ENCODE data around the gene TAF4.

TAF4 gene

GRCh38 chr20:61966492-61967244, 99.0 kb downstream of the TAF4 start:
- in situ Hi-C loops (cut with MboI; ENCODE audit: low sequenced_read_pairs) = no loop called here

DNA sequence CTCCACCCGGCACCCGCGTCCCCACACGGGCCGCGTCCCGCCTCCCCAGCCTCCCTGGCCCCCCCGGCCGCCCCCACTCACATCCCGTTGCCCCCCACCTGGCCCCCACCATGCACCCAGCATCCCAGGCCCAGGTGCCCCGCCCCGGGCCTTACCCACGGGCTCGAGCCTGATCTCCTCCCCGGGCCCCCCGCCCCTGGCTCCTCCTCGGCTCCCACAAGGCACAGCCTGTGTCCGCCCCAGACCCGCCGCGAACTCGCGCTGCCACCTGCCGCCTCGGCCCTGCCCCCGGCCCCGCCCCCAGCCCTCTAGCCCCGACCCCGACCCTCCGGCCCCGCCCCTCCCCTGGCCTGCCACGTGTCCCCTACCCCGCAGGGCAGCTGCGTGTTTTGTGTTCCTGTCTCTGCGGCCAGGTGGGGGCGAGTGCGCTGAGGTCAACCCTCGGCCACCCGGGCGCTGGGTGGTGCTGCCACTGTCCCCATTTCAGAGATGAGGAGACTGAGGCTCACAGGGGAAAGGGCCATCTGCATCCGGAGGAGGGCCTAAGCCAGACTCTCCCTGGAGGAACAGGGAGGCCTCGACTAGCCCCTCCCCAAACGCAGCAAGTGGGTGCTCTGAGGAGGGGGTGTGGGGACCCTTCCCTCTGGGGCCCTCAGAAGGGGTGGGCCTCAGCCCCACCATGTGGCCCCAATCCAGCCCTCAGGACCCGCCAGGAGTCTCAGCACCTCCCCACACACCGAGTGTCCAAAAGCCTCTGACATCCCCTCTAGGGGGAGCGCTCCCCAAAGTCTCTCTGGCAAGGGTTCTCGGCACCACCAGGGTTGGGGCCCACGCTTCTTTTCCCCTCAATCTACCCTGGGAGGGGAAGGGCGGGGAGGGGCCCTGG, 99.8 kb downstream of the TAF4 start:
- in situ Hi-C loops (cut with MboI; ENCODE audit: low sequenced_read_pairs) = no loop called here

GRCh38 chr20:61964675-61965605, 100.7 kb downstream of the TAF4 start:
- in situ Hi-C loops (cut with MboI; ENCODE audit: low sequenced_read_pairs) = no loop called here

- in situ Hi-C loops (cut with MboI; ENCODE audit: low sequenced_read_pairs) = no loop called here
These were observed 101.6 kb downstream of the TAF4 start for GRCh38 chr20:61963885-61964674.

- in situ Hi-C loops (cut with MboI; ENCODE audit: low sequenced_read_pairs) = no loop called here
These were observed 102.5 kb downstream of the TAF4 start for GRCh38 chr20:61963149-61963548.

GRCh38 chr20:61960836-61961235, 104.8 kb downstream of the TAF4 start:
- in situ Hi-C loops (cut with MboI; ENCODE audit: low sequenced_read_pairs) = no loop called here

GRCh38 chr20:61958773-61959700, 106.6 kb downstream of the TAF4 start:
- in situ Hi-C loops (cut with MboI; ENCODE audit: low sequenced_read_pairs) = no loop called here

DNA sequence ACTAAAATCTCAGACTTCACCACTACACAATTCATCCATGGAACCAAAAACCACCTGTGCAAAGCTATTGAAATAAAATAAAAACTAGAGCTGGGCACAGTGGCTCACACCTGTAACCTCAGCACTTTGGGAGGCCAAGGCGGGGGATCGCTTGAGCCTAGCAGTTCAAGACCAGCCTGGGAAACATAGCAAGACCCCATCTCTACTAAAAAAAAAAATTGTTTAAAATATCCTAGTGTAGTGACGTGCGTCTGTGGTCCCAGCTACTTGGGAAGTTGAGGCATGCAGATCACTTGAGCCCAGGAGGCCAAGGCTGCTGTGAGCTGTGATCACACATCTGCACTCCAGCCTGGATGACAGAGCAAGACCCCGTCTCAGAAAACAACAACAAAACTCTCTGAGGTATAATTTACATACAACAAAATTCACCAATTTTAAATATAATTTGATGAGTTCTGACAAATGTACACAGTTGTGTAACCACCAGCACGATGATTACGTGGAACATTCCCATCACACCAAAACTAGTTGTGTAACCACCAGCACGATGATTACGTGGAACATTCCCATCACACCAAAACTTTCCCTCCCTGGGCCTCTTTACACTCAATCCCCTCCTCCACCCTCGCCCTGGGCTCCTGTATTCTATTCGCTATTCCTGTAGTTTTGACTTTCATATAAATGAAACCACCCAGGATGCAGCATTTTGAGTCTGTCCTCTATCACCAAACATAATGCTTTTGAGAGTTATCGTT, 107.5 kb downstream of the TAF4 start:
- in situ Hi-C loops (cut with MboI; ENCODE audit: low sequenced_read_pairs) = no loop called here

- in situ Hi-C loops (cut with MboI; ENCODE audit: low sequenced_read_pairs) = no loop called here
These were observed 109.0 kb downstream of the TAF4 start for GRCh38 chr20:61956396-61957342.

DNA sequence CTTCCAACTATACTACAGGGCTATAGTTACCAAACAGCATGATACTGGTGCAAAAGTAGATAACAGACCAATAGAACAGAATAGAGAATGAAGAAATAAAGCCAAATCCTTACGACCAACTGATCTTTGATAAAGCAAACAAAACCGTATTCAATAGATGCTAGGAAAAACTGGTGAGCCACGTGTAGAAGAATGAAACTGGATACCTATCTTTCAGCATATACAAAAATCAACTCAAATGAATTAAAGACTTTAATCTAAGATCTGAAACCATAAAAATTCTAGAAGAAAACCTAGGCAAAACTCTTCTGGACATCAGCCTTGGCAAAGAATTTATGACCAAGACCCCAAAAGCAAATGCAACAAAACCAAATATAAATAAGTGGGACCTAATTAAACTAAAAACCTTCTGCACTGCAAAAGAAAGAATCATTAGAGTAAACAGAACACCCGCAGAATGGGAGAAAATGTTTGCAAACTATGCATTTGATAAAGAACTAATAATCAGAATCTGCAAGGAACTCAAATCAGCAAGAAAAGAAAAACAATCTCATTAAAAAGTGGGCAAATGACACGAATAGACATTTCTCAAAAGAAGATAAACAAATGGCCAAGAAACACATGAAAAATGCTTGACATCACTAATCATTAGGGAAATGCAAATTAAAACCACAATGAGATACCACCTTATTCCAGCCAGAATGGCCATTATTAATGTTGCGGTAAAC, 109.8 kb downstream of the TAF4 start:
- in situ Hi-C loops (cut with MboI; ENCODE audit: low sequenced_read_pairs) = no loop called here

DNA sequence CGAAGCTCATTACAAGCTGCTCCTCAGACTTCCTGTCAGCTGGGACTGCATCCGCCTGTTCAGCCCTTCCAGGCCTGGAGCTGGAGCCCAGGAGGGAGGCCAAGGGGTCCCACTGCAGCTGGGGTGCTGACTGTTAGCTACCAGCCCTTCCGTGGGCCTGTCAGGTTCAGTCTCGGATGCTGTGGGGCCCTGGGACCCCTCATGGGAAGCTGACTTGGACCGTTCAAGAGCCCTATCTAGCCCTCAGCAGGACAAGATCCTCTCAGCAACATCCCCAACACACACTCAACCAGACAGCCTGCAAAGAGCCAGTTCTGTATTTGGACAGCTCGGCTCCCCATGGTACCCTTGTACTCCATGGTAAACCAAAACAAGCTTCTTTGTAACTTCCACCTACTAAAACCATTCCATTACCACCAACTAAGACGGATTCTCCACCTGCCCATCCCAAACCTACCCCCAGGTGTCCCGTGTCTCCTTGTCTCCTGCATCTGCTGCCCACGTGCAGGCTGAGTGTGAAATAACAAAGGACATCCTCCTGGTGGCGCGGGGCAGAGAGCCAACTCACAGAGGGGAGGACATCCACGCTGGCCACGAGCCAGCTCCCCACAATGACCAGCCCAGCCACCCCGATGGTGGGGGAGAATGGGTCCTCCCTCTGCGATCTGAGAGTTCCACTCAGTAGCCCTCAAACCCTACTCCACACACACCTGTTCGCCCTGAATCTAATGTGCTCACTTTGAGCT, 111.2 kb downstream of the TAF4 start:
- in situ Hi-C loops (cut with MboI; ENCODE audit: low sequenced_read_pairs) = no loop called here

- in situ Hi-C loops (cut with MboI; ENCODE audit: low sequenced_read_pairs) = no loop called here
These were observed 112.4 kb downstream of the TAF4 start for GRCh38 chr20:61953037-61954021.

DNA sequence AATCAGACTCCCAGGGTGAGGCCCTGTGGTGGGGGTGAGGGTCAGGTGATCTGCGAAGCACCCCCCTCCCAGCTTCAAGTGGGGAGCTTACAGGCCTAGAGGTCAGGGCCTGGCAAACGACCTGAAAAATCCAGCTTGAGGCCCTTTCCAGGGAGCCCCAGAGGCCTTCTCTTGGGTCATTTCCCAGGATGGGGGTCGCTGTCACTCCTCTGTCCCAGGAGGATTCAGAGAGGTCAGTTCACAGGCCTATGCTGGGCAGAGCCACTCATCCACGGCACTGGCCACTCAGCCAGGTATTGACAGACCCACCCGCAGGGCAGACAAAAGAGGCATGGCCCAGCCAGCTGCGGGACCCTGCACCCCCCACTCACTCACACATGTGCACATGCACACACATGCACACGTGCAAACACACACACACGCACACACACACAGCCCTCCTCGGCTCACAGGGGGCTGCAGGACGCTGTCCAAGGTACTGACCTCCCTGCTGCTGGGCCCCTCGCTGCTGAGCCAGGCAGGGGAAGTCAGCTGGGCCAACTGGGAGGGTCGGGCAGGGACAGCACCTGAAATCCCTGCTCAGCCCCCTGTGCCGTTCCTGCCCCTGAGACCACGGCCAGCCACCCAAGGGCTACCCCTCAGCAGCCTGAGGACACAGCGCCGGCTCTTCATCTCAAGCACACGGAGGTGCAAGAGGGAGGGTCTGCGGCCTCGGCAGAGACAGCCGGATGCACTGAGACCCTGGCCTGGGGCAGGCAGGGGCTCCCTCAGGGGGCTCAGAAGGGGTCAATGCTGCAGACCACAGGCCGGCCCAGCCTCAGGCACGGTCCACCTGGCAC, 113.8 kb downstream of the TAF4 start:
- in situ Hi-C loops (cut with MboI; ENCODE audit: low sequenced_read_pairs) = no loop called here

GRCh38 chr20:61950641-61951071, 115.0 kb downstream of the TAF4 start:
- in situ Hi-C loops (cut with MboI; ENCODE audit: low sequenced_read_pairs) = no loop called here

Data from HL-60/S4 (cell line).